HFFc6 (cell line): ENCODE results near the gene CXXC5. TPM values are rescaled to one million over a fixed set of nuclear protein-coding genes. Genes with fewer than 3 reads are reported as not detected.

Experiments
- DNase-seq: peaks from one replicate; pipeline ENCODE4 v3.0.0-alpha.2; 2018
- H3K27ac Mint-ChIP-seq: 2 replicates; pipeline ENCODE4 v1.8.0; 2020; ENCODE audit warnings: mild to moderate bottlenecking, mixed read lengths
- H3K27me3 Mint-ChIP-seq: 2 replicates; pipeline ENCODE4 v1.8.0; 2021; ENCODE audit warnings: mild to moderate bottlenecking, moderate library complexity, mixed read lengths; ENCODE audit not compliant: insufficient read depth
- H3K36me3 Mint-ChIP-seq: 2 replicates; pipeline ENCODE4 v1.8.0; 2021; ENCODE audit warnings: low read depth, mixed read lengths
- H3K4me1 Mint-ChIP-seq: 2 replicates; pipeline ENCODE4 v1.8.0; 2020; ENCODE audit warnings: low read depth, mixed read lengths
- H3K4me3 Mint-ChIP-seq: 2 replicates; pipeline ENCODE4 v1.8.0; 2020; ENCODE audit warnings: mild to moderate bottlenecking, moderate library complexity, mixed read lengths
- H3K9me3 Mint-ChIP-seq: 2 replicates; pipeline ENCODE4 v1.8.0; 2020; ENCODE audit warnings: mild to moderate bottlenecking, mixed read lengths
- CTCF ChIP-seq: fragments of 200-600 bp; sonication (generic); IDR thresholded peaks from 2 replicates; pipeline ENCODE4 v1.5.0; 2021; ENCODE audit warnings: antibody characterized with exemption, mild to moderate bottlenecking
- total RNA-seq, 6 experiments: library from RNA; stranded (reverse); fragmentation: NEBNext Ultra II Directional; extraction: Animal tissue kit (Norgen Biotek cat#: 25700); gene quantifications; 2 replicates in 1 of 6; 3 replicates in 5 of 6; pipeline ENCODE4 v1.2.3, GENCODE V29; 2021

CXXC5 gene
- total RNA-seq, 6 experiments from 2014 or later: 46.4 to 58.5 (median 49.2) TPM

GRCh38 chr5:139636207-139636792 lies 11.8 kb upstream of the CXXC5 start:
- Mint-ChIP-seq H3K4me3 (peak overlapping the region; percentile 73), H3K36me3 (no peaks in the 10 kb centered on the region), H3K27ac (peak overlapping the region; percentile 97), H3K4me1 (peaks cover 57% of the 10 kb centered on the region), H3K27me3 (peaks cover 3% of the 10 kb centered on the region), H3K9me3 (no peaks in the 10 kb centered on the region)
- no peak for DNase-seq
- no peak for TF ChIP-seq CTCF

- Mint-ChIP-seq H3K27ac (peak overlapping the region; percentile 97), H3K9me3 (no peaks in the 10 kb centered on the region), H3K36me3 (no peaks in the 10 kb centered on the region), H3K27me3 (peaks cover 3% of the 10 kb centered on the region), H3K4me3 (peak overlapping the region; percentile 73), H3K4me1 (peaks cover 57% of the 10 kb centered on the region)
- TF ChIP-seq CTCF: no peak
- DNase-seq: peak; percentile 64
Measured at GRCh38 chr5:139636975-139637408, 11.2 kb upstream of the CXXC5 start.

GRCh38 chr5:139637438-139638089 lies 10.6 kb upstream of the CXXC5 start:
- peak; percentile 67 for DNase-seq

GRCh38 chr5:139638090-139638735 lies 9.9 kb upstream of the CXXC5 start:
- H3K4me1 Mint-ChIP-seq: peaks cover 54% of the 10 kb centered on the region
- peak; percentile 76 for DNase-seq
- H3K27ac Mint-ChIP-seq: peak overlapping the region; percentile 97
- no peak for TF ChIP-seq CTCF
- H3K9me3 Mint-ChIP-seq: no peaks in the 10 kb centered on the region
- no peaks in the 10 kb centered on the region for H3K36me3 Mint-ChIP-seq
- H3K27me3 Mint-ChIP-seq: peaks cover 5% of the 10 kb centered on the region
- H3K4me3 Mint-ChIP-seq: peak overlapping the region; percentile 81

More at GRCh38 chr5:139637438-139638089, 10.6 kb upstream of the CXXC5 start:
- Mint-ChIP-seq H3K4me3 (peak overlapping the region; percentile 81), H3K4me1 (peaks cover 57% of the 10 kb centered on the region), H3K27me3 (peaks cover 3% of the 10 kb centered on the region), H3K36me3 (no peaks in the 10 kb centered on the region), H3K27ac (peak overlapping the region; percentile 97), H3K9me3 (no peaks in the 10 kb centered on the region)
- peak; percentile 62 for TF ChIP-seq CTCF

- no peak for DNase-seq
- no peaks in the 10 kb centered on the region for H3K9me3 Mint-ChIP-seq
- H3K36me3 Mint-ChIP-seq: no peaks in the 10 kb centered on the region
- H3K27ac Mint-ChIP-seq: peak overlapping the region; percentile 97
- H3K4me1 Mint-ChIP-seq: peaks cover 50% of the 10 kb centered on the region
- TF ChIP-seq CTCF: no peak
- peaks cover 5% of the 10 kb centered on the region for H3K27me3 Mint-ChIP-seq
- H3K4me3 Mint-ChIP-seq: no peak overlapping the region; the same call in 1 of the 2 replicates
Measured at GRCh38 chr5:139638736-139639618, 9.2 kb upstream of the CXXC5 start.
